Eye (tissue), 1 donor: ENCODE data around the gene KRTAP12-2.
"Not testable (repeated sequence)": the region's sequence is repeated elsewhere in the genome, so short reads cannot be mapped to it uniquely, and the experiment has no call there.

Source experiments
- DNase-seq: peaks from one replicate; pipeline ENCODE4 v3.0.0-alpha.2; 2015

KRTAP12-2 gene

GRCh38 chr21:44702111-44702972 lies 35.6 kb upstream of the KRTAP12-2 start:
- no peak for DNase-seq

GRCh38 chr21:44701541-44701940 lies 34.8 kb upstream of the KRTAP12-2 start:
- no peak for DNase-seq

- DNase-seq, result no peak
Observed at GRCh38 chr21:44701023-44701400, 34.3 kb upstream of the KRTAP12-2 start.

- DNase-seq, result no peak
Observed at GRCh38 chr21:44700101-44701022, 33.6 kb upstream of the KRTAP12-2 start.

DNA sequence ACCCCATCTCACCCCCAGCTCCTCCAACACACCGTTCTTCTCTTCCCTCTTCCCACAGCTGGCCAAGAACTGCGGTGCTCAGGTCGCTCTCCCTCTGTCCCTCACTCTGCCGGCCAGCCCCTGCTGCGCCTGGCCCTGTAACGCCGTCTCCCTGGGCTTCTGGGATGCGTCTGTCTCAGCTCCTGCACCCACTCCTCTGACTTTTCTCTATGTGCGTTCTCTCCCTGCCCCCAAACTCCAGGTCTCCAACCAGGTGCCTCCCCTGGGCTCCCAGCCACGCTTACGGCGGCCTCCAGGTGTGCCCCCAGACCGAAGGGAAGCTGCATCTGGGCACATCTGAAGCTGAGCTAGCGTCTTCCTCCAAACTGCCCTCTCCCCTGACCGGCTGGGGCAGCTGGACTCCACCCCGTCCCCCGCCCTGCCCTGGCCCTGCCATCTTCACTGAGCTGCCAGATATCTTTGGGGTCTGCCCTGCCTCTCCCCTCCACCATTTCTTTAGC lies 32.8 kb upstream of the KRTAP12-2 start:
- no peak for DNase-seq

DNA sequence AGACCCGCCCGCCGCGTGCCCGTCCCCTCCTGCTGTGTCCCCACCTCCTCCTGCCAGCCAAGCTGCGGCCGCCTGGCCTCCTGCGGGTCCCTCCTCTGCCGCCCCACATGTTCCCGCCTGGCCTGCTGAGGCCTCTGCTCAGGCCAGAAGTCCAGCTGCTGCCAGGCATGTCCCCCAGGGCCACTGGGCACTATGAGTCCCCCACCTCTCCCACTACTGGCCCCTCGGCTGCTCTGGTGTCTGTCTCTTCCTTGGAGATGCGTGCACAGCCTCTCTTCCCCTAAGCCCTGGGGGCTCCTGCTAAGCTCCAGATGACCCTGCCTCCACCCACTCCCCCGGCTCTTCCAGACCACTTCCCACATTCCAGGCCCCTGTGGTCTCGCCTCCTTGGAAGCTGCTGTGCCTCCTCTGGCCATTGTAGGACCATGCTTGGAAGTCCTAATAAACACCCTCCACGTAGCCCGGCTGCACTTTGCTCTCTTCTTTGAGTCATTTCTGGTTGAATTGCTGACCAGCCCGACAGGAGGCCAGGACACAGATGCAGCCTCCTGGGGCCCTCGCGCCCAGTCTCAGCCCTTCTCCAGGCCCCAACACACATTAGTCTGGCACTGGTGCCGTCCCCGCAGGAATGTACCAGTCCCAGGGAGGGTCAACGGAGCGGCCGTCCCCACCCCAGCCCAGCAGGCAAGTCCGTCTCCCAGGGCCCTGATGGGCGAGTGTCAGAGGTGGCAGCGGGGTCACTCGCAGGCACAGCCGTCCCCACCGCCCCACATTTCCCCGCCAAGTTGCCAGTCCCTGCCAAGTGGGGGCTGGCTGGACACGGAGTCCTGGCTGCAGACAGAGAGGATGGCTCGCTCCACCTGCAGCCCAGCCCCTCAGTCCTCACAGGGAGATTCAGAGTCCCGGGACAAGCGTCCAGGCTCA lies 31.3 kb upstream of the KRTAP12-2 start:
- DNase-seq, result peak; percentile 69

DNA sequence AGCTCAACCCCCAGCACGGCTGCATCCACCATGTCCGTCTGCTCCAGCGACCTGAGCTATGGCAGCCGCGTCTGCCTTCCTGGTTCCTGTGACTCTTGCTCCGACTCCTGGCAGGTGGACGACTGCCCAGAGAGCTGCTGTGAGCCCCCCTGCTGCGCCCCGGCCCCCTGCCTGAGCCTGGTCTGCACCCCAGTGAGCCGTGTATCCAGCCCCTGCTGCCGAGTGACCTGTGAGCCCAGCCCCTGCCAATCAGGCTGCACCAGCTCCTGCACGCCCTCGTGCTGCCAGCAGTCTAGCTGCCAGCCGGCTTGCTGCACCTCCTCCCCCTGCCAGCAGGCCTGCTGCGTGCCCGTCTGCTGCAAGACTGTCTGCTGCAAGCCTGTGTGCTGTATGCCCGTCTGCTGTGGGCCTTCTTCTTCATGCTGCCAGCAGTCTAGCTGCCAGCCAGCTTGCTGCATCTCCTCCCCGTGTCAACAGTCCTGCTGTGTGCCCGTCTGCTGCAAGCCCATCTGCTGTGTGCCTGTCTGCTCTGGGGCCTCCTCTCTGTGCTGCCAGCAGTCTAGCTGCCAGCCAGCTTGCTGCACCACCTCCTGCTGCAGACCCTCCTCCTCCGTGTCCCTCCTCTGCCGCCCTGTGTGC lies 30.6 kb upstream of the KRTAP12-2 start, which contains the start of gene KRTAP10-12:
KRTAP10-12 (plus strand) TSS at position 1 of the 639 bp plus-strand sequence; CDS start at position 31, 30 bp downstream.
- not testable (repeated sequence) for DNase-seq

DNA sequence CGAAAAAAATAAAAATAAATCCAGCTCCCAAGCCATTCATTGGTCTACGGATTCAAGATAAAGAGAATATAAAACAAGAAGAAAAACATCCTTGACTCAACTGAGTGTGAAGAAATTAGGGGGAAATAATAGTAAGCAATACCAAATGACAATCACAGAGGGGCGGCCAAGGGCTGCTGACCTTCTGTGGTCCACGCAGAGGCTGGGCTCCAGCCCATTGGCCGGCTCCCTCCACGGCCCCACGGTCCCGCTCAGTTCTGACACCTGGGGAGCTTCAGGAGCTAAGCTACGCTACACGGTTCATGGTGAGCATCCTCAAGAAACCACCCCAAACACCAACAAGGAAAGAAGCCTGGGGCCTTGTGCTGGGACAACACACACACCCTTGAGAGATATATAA lies 29.8 kb upstream of the KRTAP12-2 start:
- DNase-seq, result no peak

- no peak for DNase-seq
Observed at GRCh38 chr21:44695641-44696040, 28.9 kb upstream of the KRTAP12-2 start.

DNA sequence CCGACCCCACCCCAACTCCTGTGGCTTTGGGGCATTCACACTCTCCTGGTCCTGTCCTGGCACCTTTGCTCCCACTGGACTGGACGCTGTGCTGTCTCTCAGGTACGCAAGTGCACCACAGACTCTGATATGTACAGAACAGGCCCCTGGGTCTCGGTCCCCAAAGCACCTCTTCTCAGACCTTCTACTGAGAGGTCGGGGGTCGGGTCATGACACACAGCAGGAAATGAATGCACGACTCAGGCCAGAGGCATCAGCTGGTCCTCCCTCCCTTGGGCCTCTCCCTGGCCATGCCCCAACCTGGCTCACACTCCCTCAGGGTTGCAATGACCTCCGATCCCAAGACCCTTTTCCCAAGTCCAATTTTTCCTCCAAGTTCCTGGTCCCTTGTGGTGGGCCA lies 28.5 kb upstream of the KRTAP12-2 start:
- DNase-seq, result no peak

GRCh38 chr21:44694776-44695175 lies 28.0 kb upstream of the KRTAP12-2 start:
- no peak for DNase-seq

- no peak for DNase-seq
Observed at GRCh38 chr21:44692798-44693512, 26.2 kb upstream of the KRTAP12-2 start.

DNA sequence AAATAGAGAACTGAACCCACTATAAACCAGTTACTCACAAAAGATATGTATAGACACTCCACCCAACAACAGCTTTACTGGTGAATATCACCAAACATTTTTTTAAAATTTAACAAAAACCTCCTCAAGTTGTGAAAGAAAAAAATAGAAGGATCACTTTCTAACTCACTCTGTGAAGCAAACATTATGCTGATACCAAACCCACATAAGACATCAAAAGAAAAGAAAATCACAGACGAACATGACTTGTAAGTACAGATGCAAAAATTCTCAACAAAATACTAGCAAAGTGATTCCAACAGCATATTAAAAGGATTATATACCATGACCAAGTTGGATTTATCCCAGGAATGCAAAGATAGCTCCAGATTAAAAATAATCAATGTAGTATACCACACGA lies 25.0 kb upstream of the KRTAP12-2 start:
- DNase-seq, result no peak

DNA sequence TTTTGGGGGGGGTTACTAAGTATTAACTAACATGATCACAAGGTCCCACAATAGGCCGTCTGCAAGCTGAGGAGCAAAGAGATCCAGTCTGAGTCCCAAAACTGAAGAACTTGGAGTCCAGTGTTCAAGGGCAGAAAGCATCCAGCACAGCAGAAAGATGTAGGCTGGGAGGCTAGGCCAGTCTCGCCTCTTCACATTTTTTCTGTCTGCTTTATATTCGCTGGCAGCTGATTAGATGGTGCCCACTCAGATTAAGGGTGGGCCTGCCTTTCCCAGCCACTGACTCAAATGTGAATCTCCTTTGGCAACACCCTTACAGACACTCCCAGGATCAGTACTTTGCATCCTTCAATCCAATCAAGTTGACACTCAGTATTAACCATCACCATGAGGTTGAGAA lies 23.0 kb upstream of the KRTAP12-2 start:
- DNase-seq, result not testable (repeated sequence)

DNA sequence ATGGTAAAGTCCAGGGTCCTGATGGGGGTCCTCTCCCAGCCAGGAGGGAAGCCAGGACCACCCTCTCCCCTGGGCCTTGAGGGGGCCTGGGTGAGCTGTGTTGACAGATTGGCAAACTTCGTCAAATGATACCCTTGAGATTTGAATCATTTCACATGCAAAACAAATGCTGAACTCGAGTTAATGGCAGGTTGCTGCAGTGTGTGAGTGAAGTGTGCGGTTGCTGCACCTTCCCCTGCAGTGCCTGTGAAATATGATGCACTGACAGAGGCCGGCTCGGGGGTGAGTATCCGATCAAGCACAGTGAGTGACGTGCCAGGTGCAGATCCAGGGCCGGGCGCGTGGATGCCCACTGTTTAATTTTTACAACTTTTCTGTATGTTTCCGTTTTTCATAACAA lies 20.9 kb upstream of the KRTAP12-2 start:
- DNase-seq, result no peak

DNA sequence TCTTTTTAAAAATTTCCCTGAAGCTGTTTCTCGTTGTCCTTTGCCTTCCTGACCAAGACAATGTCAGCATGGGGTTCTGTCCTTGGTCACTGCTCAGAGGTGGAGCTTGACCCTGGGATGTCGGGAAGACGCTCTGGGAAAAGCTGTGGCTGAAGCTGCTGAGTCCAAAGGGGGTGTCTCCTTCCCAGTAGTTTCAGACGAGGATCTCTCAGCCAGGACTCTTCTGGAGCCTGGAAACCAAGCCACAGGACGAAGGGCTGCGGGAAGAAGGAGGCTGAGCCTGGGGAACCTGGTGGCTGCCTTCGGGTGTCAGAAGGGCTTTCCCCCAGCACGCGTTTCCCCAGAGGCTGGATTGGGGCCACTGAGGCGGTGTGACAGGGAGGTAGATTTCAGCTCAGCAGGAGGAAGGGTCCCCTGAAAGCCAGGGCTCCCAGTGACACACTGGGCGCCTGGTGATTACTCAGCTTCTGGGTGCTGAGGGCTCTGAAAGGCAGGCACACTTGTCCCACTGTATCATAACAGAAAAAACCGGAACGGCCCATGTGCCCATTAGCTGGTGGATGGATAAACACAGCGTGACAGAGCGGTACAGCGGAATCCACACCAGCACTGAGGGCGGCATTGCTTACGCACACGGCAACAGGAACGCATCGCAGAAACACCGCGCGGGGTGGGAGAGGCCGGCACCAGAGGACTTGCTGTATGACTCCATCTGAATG lies 20.3 kb upstream of the KRTAP12-2 start:
- DNase-seq, result peak; percentile 64

DNA sequence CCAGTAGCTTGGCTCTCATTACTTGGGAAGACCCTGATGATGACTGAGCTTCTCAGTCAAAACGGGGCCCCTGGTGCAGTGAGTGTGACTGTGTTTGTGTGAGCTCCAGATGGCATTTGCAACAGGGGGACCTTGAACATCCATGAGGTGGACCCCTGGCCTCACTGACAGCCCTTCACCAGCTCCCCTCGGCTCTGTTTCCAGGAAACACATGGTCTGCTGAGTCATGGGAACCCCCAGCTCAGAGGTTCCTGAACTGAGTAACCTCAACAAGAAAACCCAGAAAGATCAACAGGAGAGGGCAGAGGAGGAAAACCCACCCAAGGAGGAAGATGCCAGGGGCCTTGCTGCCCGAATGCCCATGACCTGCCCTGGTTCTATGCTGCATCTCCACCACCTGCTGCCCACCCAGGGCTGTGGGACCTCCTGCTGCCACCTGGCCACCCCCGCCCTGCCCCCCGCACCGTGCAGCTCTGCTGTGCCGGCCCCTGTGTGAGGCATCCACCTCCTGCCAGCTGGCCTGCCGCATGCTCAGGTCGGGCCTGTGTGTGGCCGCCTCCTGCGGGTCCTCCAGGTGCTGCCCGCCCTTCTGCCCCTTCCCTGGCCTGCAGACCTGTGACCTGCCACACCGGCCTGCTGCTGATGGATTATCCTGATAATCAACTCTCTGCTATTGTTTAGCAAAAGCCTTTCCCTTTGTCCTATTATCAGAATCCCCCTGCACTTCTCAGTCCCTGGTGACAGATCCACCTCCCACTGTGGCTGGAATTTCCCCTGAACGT lies 19.5 kb upstream of the KRTAP12-2 start:
- DNase-seq, result peak; percentile 39

GRCh38 chr21:44685050-44685449 lies 18.3 kb upstream of the KRTAP12-2 start:
- not testable (repeated sequence) for DNase-seq

GRCh38 chr21:44684483-44684882 lies 17.8 kb upstream of the KRTAP12-2 start:
- DNase-seq, result no peak

DNA sequence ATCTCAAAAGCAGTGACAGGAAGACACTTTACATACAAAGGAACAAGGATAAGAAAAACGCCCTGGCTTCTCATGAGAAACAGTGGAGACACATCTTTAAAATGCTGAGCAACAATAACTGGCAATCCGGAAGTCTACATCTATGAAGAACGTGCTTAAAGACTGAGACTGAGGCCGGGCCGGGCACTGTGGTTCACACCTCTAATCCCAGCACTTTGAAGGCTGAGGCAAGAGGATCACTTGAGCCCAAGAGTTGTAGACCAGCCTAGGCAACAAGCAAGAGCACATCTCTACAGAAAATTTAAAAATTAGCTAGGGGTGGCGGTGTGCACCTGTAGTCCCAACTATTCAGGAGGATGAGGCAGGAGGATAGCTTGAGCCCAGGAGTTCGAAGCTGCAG lies 17.4 kb upstream of the KRTAP12-2 start:
- no peak for DNase-seq
